Fibroblast of skin of right quadriceps (primary cell): ENCODE measurements around the gene KRTAP1-3.
"Not testable (repeated sequence)": the region's sequence is repeated elsewhere in the genome, so short reads cannot be mapped to it uniquely, and the experiment has no call there.

Source experiments
- DNase-seq: peaks from one replicate; pipeline ENCODE4 v3.0.0-alpha.2; 2013

The KRTAP1-3 gene

GRCh38 chr17:41034346-41034935 is at the start of gene KRTAP1-3:
Gene KRTAP1-3 (minus strand): TSS chr17:41034874. CDS start chr17:41034821, 53 bp downstream.
- DNase-seq, result not testable (repeated sequence)

GRCh38 chr17:41084100-41084856 is 49.6 kb upstream of the KRTAP1-3 start, which contains the start of gene KRTAP4-7:
Gene KRTAP4-7 (plus strand): TSS chr17:41084150. CDS start chr17:41084207, 57 bp downstream.
- not testable (repeated sequence) for DNase-seq

DNA sequence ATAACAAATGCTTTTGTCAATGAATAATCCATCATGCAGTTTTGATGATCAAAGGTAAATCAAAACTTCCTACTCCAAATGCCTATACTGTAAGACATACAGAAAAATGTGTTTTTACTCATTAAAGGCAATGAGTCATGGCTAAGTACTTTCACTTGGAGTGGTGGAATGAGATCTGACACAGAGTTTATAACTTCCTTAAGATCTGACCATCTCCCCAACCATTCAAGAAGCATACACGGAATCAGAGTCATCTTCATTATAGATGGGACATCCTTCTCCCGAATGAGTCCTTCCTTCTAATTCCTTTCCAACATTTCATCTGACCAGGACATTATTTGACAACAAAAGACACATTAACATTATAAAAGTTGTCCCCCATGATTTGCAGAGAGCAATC is 48.8 kb upstream of the KRTAP1-3 start:
- peak; percentile 82 for DNase-seq

- DNase-seq, result peak; percentile 43
These were observed 48.0 kb upstream of the KRTAP1-3 start for GRCh38 chr17:41082626-41083025.

- no peak for DNase-seq
These were observed 42.1 kb upstream of the KRTAP1-3 start for GRCh38 chr17:41076788-41077187.

DNA sequence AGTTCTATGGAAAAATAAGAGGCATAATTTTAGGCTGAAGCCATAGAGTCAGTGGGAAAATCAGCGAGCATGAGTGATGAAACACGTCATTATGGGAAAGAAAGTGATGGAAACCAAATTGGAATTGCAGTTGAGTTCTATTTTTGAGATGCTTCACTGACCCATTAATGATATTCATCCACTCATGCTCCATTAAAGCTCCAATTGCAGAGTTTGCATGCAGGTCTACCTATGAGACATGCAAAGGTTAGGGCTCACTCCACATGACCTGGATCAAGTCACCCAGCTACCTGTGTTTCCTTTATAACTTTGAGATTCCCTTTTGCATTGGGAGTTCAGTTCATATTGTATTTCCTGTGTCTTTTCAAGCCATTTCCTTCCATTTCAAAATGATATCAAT is 39.0 kb upstream of the KRTAP1-3 start:
- no peak for DNase-seq

DNA sequence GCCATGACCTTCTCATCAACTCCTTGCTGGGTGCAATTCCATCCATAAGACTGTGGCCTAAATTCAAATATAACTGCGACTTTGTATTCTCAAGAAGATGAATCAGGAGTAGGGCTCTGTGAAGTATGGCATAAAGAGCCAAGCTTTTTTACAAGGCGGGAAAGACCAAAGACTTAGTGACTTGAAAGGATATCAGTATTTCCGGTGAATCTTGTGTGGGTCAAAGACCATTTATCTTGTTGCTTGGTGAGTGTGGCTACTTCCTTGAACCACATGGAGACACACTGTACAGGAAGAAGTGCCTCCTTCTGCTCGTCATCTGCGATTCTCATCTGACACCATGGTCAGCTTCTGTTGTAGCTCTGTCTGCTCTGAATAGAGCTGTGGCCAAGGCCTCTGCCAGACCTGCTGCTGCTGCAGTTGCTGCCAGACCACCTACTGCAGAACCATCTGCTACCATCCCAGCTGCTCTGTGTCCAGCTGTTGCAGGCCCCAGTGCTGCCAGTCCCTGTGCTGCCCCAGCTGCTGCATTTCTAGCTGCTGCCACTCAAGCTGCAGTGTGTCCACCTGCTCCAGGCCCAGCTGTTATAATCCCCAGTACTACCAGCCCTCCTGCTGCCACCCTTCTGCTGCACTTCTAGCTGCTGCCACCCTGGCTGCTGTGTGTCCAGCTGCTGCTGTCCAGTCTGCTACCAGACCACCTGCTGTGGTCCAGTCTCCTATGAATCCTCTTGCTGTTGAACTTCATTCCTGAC is 37.1 kb upstream of the KRTAP1-3 start:
- no peak for DNase-seq

- DNase-seq, result no peak
These were observed 34.4 kb upstream of the KRTAP1-3 start for GRCh38 chr17:41069031-41069430.

DNA sequence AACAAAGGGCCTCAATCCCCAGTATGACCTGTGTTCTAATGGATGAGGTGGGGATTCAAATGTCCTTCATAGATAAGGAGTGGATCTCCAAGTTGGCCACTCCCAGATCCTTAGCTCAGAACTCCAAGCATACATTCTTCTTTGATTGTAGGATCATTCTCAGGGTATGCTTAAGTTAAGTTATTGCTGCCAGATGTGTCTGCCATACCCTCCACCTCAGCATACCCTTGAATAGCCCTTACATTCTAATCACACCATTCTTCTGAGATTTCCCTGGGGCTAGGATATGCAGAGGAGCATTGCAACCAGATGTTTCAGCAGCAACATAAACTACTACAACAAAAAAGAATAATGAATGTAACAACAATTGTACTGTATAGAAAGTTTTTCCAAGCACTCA is 32.6 kb upstream of the KRTAP1-3 start:
- DNase-seq, result peak; percentile 78

- DNase-seq, result peak; percentile 91
These were observed 31.4 kb upstream of the KRTAP1-3 start, which contains the start of gene KRTAP2-4 for GRCh38 chr17:41065829-41066624. Gene KRTAP2-4 (minus strand): TSS chr17:41065879. CDS start chr17:41065845, 34 bp downstream.

- not testable (repeated sequence) for DNase-seq
These were observed 30.5 kb upstream of the KRTAP1-3 start for GRCh38 chr17:41065016-41065689.

DNA sequence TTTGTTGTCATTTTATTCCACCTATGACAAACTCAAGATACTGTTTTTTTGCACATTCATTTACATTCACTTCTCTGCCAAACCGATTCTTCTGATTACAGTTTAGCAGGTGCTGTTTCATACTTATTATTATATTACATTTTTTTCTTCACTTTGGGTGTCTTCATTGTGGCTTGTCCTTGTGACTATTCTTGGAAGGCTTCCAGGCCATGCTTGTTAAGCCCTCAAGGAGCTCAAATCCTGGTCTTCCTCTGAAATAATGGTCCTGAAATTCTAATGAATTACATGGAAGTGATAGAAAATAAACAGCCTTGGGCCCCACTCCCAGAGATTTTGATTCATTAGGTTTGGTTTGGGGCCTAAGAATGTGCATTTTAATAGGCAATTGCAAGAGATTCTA is 29.6 kb upstream of the KRTAP1-3 start:
- DNase-seq, result no peak

- DNase-seq, result no peak
These were observed 28.8 kb upstream of the KRTAP1-3 start for GRCh38 chr17:41063449-41063848.

GRCh38 chr17:41061964-41062363 is 27.3 kb upstream of the KRTAP1-3 start:
- peak; percentile 98 for DNase-seq

GRCh38 chr17:41060052-41060604 is 25.5 kb upstream of the KRTAP1-3 start, which contains the start of gene KRTAP2-3:
Gene KRTAP2-3 (minus strand): TSS chr17:41060114. CDS start chr17:41060050, 64 bp downstream.
- DNase-seq, result peak; percentile 97

- peak; percentile 96 for DNase-seq
These were observed 24.8 kb upstream of the KRTAP1-3 start for GRCh38 chr17:41059276-41060051.

DNA sequence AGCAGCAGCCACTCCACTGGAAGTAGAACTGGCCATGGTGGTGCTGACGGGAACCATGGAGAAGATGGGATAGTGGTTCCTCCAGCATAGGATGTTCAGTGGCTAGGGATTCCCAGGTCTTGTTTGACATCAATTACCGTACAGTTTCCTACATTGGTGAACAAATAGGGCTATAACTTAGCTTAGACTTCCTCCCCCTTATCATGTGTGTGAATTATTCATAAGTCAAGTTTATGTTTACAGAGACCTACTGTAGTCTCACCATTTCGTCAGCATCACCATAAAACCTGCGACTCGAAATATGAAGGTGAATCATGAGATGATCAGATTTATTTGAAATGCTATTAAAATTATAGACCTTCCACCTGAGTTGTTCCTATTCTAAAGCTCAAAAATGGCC is 24.1 kb upstream of the KRTAP1-3 start:
- no peak for DNase-seq

DNA sequence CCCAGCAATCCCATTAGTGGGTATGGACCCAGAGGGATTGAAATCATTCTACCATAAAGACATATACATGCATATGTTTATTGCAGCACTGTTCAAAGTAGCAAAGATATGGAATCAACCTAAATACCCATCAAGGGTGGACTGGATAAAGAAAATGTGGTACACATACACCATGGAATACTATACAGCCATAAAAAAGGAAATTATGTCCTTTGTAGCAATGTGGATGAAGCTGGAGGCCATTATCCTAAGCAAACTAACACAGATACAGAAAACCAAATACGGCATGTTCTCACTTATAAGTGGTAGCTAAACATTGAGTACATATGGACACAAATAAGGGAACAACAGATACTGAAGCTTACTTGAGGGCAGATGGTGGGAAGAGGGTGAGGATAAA is 22.9 kb upstream of the KRTAP1-3 start:
- DNase-seq, result no peak

DNA sequence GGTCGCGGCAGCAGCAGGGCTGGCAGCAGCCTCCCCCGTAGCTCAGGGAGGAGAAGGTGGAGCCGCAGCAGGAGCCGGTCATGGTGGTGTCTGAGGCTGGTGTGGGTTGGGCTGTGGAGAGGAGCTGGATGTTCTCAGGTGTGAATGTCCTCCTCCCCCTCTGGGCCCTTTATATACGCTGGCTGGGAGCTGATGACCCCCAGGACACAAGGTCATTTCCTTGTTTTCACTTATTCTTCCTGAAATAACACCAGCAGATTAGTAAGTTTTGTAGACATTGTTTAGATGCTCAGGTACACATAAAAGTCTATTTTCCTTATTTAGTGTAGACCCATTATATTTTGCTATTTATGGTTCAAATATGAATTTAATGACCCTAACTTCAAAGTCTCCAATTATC is 20.5 kb upstream of the KRTAP1-3 start, which contains the start of gene KRTAP2-2:
KRTAP2-2 (minus strand) TSS at position 101 of the 400 bp plus-strand sequence; CDS start at position 82, 19 bp downstream.
- DNase-seq, result not testable (repeated sequence)

- not testable (repeated sequence) for DNase-seq
These were observed 19.9 kb upstream of the KRTAP1-3 start for GRCh38 chr17:41054556-41054955.

DNA sequence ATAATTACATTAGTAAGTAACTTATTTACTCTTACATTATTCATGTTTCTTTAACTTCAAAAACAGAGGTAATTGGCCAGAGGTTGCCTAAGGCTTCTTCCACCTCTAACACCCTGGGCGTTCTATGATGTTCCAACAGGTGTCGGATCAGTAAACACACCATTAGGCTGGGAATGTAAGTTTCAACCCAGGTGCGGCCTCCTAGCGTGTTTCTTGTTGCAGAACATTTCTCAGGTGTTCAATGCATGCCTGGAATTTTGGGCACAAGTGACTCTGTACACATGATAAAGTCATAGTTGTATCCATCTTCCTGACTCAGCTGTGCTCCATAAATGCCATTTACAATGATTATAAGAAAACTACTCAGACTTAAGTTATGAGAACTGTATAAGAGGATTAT is 19.4 kb upstream of the KRTAP1-3 start:
- DNase-seq, result no peak
